Measurements from ENCODE around the gene LRBA.

DNA sequence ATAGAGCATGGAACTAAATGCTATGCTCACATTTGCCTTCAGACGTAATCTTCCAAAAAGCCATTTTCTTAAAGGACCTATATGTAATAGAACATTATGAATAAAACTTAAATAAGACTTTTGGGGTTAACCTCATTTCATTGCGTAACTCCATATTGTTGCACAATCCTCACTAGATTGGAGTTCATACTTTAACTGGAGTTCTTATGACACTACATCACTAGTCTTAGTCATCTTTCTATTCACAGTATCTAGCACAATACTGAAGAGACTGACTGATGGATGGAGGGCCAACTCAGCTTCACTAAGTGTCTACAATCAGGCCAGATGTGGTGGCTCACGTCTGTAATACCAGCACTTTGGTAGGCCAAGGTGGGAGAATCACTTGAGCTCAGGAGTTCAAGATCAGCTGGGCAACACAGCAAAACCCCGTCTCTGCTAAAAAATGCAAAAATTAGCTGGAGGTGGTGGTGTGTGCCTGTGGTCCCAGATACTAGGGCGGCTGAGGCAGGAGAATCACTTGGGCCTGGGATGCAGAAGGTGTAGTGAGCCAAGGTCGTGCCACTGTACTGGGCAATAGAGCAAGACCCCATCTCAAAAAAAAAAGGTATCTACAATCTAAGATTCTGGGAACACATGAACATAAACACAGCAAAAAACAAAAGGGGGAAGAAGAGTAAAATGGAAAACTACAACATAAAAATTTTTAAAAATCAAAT, 513.9 kb downstream of the LRBA start:
- no peak for TF ChIP-seq EP300 (IDR thresholded peaks at IDR 0.05)
- TF ChIP-seq, protein P1, sequence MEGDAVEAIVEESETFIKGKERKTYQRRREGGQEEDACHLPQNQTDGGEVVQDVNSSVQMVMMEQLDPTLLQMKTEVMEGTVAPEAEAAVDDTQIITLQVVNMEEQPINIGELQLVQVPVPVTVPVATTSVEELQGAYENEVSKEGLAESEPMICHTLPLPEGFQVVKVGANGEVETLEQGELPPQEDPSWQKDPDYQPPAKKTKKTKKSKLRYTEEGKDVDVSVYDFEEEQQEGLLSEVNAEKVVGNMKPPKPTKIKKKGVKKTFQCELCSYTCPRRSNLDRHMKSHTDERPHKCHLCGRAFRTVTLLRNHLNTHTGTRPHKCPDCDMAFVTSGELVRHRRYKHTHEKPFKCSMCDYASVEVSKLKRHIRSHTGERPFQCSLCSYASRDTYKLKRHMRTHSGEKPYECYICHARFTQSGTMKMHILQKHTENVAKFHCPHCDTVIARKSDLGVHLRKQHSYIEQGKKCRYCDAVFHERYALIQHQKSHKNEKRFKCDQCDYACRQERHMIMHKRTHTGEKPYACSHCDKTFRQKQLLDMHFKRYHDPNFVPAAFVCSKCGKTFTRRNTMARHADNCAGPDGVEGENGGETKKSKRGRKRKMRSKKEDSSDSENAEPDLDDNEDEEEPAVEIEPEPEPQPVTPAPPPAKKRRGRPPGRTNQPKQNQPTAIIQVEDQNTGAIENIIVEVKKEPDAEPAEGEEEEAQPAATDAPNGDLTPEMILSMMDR (IDR thresholded peaks at IDR 0.05): no peak

All from stomach (tissue), 4 donors.